IMR-90 (cell line): ENCODE measurements around the gene ATP8B2. TPM values are rescaled to one million over a fixed set of nuclear protein-coding genes. Genes with fewer than 3 reads are reported as not detected.

Experiments
- ATAC-seq: fragments of 200-7000 bp; cut with Tn5 transposase; 2 replicates; pipeline ENCODE4 v1.9.1; 2020; ENCODE audit warnings: low read depth, mild to moderate bottlenecking, moderate library complexity
- BruUV-seq: library from RNA; stranded (reverse); fragments of 400-500 nt; replicated peaks from 2 replicates; lab custom pipeline; 2021; lab: Mats Ljungman, UMichigan
- CTCF ChIA-PET: fragments of 300-600 bp; formaldehyde crosslinking; extraction: SDS; loops from one replicate; lab custom pipeline; 2021; ENCODE audit warnings: antibody characterized with exemption; lab: Yijun Ruan, JAX
- POLR2A ChIA-PET: fragments of 300-600 bp; sonication (Branson Sonifier 250); formaldehyde crosslinking; loops from one replicate; lab custom pipeline; 2022; ENCODE audit warnings: antibody characterized with exemption; ENCODE audit not compliant: unreplicated experiment; lab: Charles Lee
- DNase-seq: peaks from one replicate; pipeline ENCODE4 v3.0.0; 2013
- H2AFZ ChIP-seq: replicated peaks from 2 replicates; pipeline ENCODE3; 2013; ENCODE audit warnings: low read length, mild to moderate bottlenecking; ENCODE audit not compliant: poor library complexity
- H2AK5ac ChIP-seq: 2 replicates; pipeline ENCODE4 v1.6.1; 2013; ENCODE audit warnings: low read depth, low read length, inconsistent platforms
- H2AK9ac ChIP-seq: replicated peaks from 2 replicates; pipeline ENCODE3; 2013; ENCODE audit warnings: mild to moderate bottlenecking, low read depth, low read length, moderate library complexity; ENCODE audit not compliant: poor library complexity
- H2BK120ac ChIP-seq: 2 replicates; pipeline ENCODE4 v1.6.1; 2013; ENCODE audit warnings: low read depth, low read length, inconsistent platforms
- H2BK15ac ChIP-seq: 3 replicates; pipeline ENCODE4 v1.6.1; 2013; ENCODE audit warnings: low read depth, low read length, inconsistent platforms
- H2BK20ac ChIP-seq: 2 replicates; pipeline ENCODE4 v1.6.1; 2013; ENCODE audit warnings: low read depth, mild to moderate bottlenecking, inconsistent platforms, low read length, moderate library complexity
- H2BK5ac ChIP-seq: 2 replicates; pipeline ENCODE4 v1.6.1; 2013; ENCODE audit warnings: mild to moderate bottlenecking, low read depth, low read length, inconsistent platforms; ENCODE audit not compliant: poor library complexity, severe bottlenecking
- H3K14ac ChIP-seq: replicated peaks from 2 replicates; pipeline ENCODE4 v1.6.1; 2013; ENCODE audit warnings: low read depth, low read length, inconsistent platforms
- H3K18ac ChIP-seq: 2 replicates; pipeline ENCODE4 v1.6.1; 2013; ENCODE audit warnings: low read depth, low read length, control low read depth
- H3K23ac ChIP-seq: 2 replicates; pipeline ENCODE4 v1.6.1; 2013; ENCODE audit warnings: low read depth, low read length, inconsistent platforms
- H3K27ac ChIP-seq: 2 replicates; pipeline ENCODE4 v1.5.1; 2013; ENCODE audit warnings: mild to moderate bottlenecking, control low read depth, low read length; ENCODE audit not compliant: insufficient read depth
- H3K27me3 ChIP-seq: 2 replicates; pipeline ENCODE4 v1.6.1; 2013; ENCODE audit warnings: low read length; ENCODE audit not compliant: control insufficient read depth, insufficient read depth
- H3K36me3 ChIP-seq: 2 replicates; pipeline ENCODE4 v1.6.1; 2013; ENCODE audit warnings: low read length, mixed read lengths; ENCODE audit not compliant: control insufficient read depth, insufficient read depth
- H3K4ac ChIP-seq: 2 replicates; pipeline ENCODE4 v1.6.1; 2013; ENCODE audit warnings: low read depth, low read length, inconsistent platforms
- H3K4me1 ChIP-seq: 2 replicates; pipeline ENCODE4 v1.6.1; 2013; ENCODE audit warnings: low read length, mixed read lengths; ENCODE audit not compliant: control insufficient read depth, insufficient read depth
- H3K4me2 ChIP-seq: 2 replicates; pipeline ENCODE4 v1.6.1; 2013; ENCODE audit warnings: low read depth, mild to moderate bottlenecking, control low read depth, low read length, moderate library complexity
- H3K4me3 ChIP-seq: 2 replicates; pipeline ENCODE4 v1.5.1; 2013; ENCODE audit warnings: low read depth, mild to moderate bottlenecking, control low read depth, low read length, moderate library complexity; ENCODE audit not compliant: insufficient read depth
- H3K56ac ChIP-seq: 2 replicates; pipeline ENCODE4 v1.6.1; 2013; ENCODE audit warnings: low read length, inconsistent platforms; ENCODE audit not compliant: insufficient read depth; ENCODE audit errors: extremely low read depth
- H3K79me1 ChIP-seq, 2 experiments: 2 replicates each; pipeline ENCODE4 v1.6.1; 2013; ENCODE audit warnings: low read length in 2 of 2, inconsistent platforms in 1 of 2, low read depth in 1 of 2
- H3K9ac ChIP-seq: 2 replicates; pipeline ENCODE4 v1.6.1; 2013; ENCODE audit warnings: low read depth, low read length, control low read depth
- H3K9me1 ChIP-seq: 2 replicates; pipeline ENCODE4 v1.6.1; 2013; ENCODE audit warnings: low read length, inconsistent platforms; ENCODE audit not compliant: insufficient read depth
- H3K9me3 ChIP-seq: 2 replicates; pipeline ENCODE4 v1.6.1; 2013; ENCODE audit warnings: low read length; ENCODE audit not compliant: control insufficient read depth, insufficient read depth
- H4K20me1 ChIP-seq: 2 replicates; pipeline ENCODE4 v1.6.1; 2013; ENCODE audit warnings: low read length, inconsistent platforms; ENCODE audit not compliant: insufficient read depth
- H4K5ac ChIP-seq: 2 replicates; pipeline ENCODE4 v1.6.1; 2013; ENCODE audit warnings: mild to moderate bottlenecking, low read depth, low read length, control low read depth
- H4K8ac ChIP-seq, 2 experiments: 2 replicates each; pipeline ENCODE4 v1.6.1; 2013; ENCODE audit warnings: low read depth in 2 of 2, low read length in 2 of 2, control low read depth in 1 of 2, inconsistent platforms in 1 of 2
- H4K91ac ChIP-seq: 2 replicates; pipeline ENCODE4 v1.6.1; 2013; ENCODE audit warnings: low read depth, low read length, inconsistent platforms; ENCODE audit not compliant: insufficient read depth
- NFE2L2 ChIP-seq: fragments of 150-350 bp; IDR thresholded peaks from 2 replicates; pipeline ENCODE4 v1.6.1; 2016; ENCODE audit warnings: low read depth, mild to moderate bottlenecking, low read length
- SMC3 ChIP-seq: fragments of 150-350 bp; IDR thresholded peaks from 2 replicates; pipeline ENCODE4 v1.6.1; 2016; ENCODE audit warnings: low read depth, mild to moderate bottlenecking, antibody characterized with exemption, low read length, moderate library complexity
- WGBS, 2 experiments: methylation state at CpG; one replicate each; pipeline versions ENCODE4 v1.1.5 to v1.1.7; 2013; ENCODE audit warnings: missing lambda C conversion rate in 2 of 2; ENCODE audit not compliant: insufficient read length in 1 of 2; ENCODE audit errors: extremely low coverage in 2 of 2; 5-methylcytosine and 5-hydroxymethylcytosine counted together
- dilution Hi-C: fragments of 300-500 bp; cut with HindIII; formaldehyde crosslinking; loops from one replicate; pipeline ENCODE4 v1.14.3; 2018; ENCODE audit warnings: low sequenced_read_pairs; ENCODE audit not compliant: unreplicated experiment
- in situ Hi-C: fragments of 300-500 bp; cut with MboI; formaldehyde crosslinking; loops from 3 replicates; pipeline ENCODE4 v1.14.3; 2019; ENCODE audit warnings: low sequenced_read_pairs, inconsistent platforms, mixed read lengths
- intact Hi-C: fragments of 100-400 bp; cut with micrococcal nuclease; formaldehyde crosslinking; loops from 2 replicates; pipeline ENCODE4 v1.10.0; 2022
- polyA plus RNA-seq, 3 experiments: library from polyadenylated mRNA; depleted of rRNA; stranded (reverse); fragments of >200 nt; gene quantifications; 2 replicates each; pipeline ENCODE4 v1.2.3, GENCODE V29; 2012; ENCODE audit warnings: low replicate concordance in 1 of 3
- total RNA-seq: library from RNA; depleted of rRNA; stranded (reverse); fragments of >200 nt; gene quantifications from 2 replicates; pipeline ENCODE4 v1.2.3, GENCODE V29; 2012

The ATP8B2 gene
- total and polyA plus RNA-seq, 2 of the 4 experiments (the other 2 are of a cell fraction): 79.4 to 91.0 TPM

- intact Hi-C loops: no loop called here
- Histone ChIP-seq H3K14ac (no peak overlapping the region), H4K91ac (no peak overlapping the region), H4K20me1 (no peaks in the 10 kb centered on the region), H2AFZ (no peak overlapping the region), H3K18ac (no peak overlapping the region; the same call in 1 of the 2 replicates), H2AK9ac (no peak overlapping the region), H3K23ac (no peak overlapping the region), H3K4ac (0 out of 2 replicates have a peak overlapping the region, but pooled peaks have one; percentile 6), H4K8ac (peak overlapping the region in 1 of 2 experiments; percentile 49; a peak in 1 of 4 replicates), H2BK120ac (peak overlapping the region; percentile 46; the same call in 1 of the 2 replicates), H3K36me3 (no peaks in the 10 kb centered on the region), H3K27me3 (peaks cover 5% of the 10 kb centered on the region), H2BK15ac (no peak overlapping the region), H3K4me1 (no peaks in the 10 kb centered on the region), H3K9me3 (peaks cover 3% of the 10 kb centered on the region; the same call in 1 of the 2 replicates), H2BK5ac (no peak overlapping the region), H3K9me1 (no peaks in the 10 kb centered on the region), H2AK5ac (no peak overlapping the region), H2BK20ac (peak overlapping the region; percentile 64; the same call in 1 of the 2 replicates), H3K56ac (no peak overlapping the region), H3K4me3 (no peak overlapping the region), H3K4me2 (no peak overlapping the region), H3K79me1 (no peaks in the 10 kb centered on the region), H3K27ac (peak overlapping the region; percentile 27; the same call in 1 of the 2 replicates), H3K9ac (no peak overlapping the region), H4K5ac (no peak overlapping the region)
- ChIA-PET POLR2A (interaction anchor here (0.7 kb wide), 1 partner anchor 34 kb away, joined by 4 read pairs; no protein-coding TSS in a partner anchor), CTCF (interaction anchor here (0.6 to 1.0 kb wide), 4 partner anchors 26 to 1045 kb away, joined by 3 to 5 read pairs (median 4); no protein-coding TSS in a partner anchor)
- TF ChIP-seq SMC3 (no peak), NFE2L2 (peak; percentile 72; the same call in 1 of the 2 replicates)
- peak; percentile 45 for DNase-seq
- dilution Hi-C loops: no loop called here
- ATAC-seq: peak; percentile 83
- BruUV-seq: no TSS peak
- WGBS, 2 experiments: no CpG with 5 or more reads among the region's 3 CpGs
- in situ Hi-C loops: no loop called here
Observed at GRCh38 chr1:154361357-154361756, 36.0 kb downstream of the ATP8B2 start.
